ENCODE data around the gene FCRL3.

- TF ChIP-seq HDGF (IDR thresholded peaks at IDR 0.05; ENCODE audit: borderline replicate concordance) (no peak), FOXA1 (IDR thresholded peaks at IDR 0.05) (no peak), BHLHE40 (IDR thresholded peaks at IDR 0.05; ENCODE audit: borderline replicate concordance) (no peak), SP1 (IDR thresholded peaks at IDR 0.05) (no peak), PKNOX1 (IDR thresholded peaks at IDR 0.05) (no peak), ELF4 (IDR thresholded peaks at IDR 0.05) (no peak), SUZ12 (IDR thresholded peaks at IDR 0.05) (no peak), ARNT (IDR thresholded peaks at IDR 0.05) (no peak), FOXM1 (IDR thresholded peaks at IDR 0.05; ENCODE audit: borderline replicate concordance) (no peak), FOXK2 (IDR thresholded peaks at IDR 0.05) (no peak), NFRKB (IDR thresholded peaks at IDR 0.05) (no peak)
These were observed 38.8 kb upstream of the FCRL3 start for GRCh38 chr1:157739229-157739901.
